HCT116 (cell line): Measurements from ENCODE around the gene ROMO1. TPM values are rescaled to one million over a fixed set of nuclear protein-coding genes. Genes with fewer than 3 reads are reported as not detected.

Experiments
- ATAC-seq: fragments of 200-7000 bp; cut with Tn5 transposase; 2 replicates; pipeline ENCODE4 v1.9.1; 2020; ENCODE audit warnings: mild to moderate bottlenecking, moderate library complexity
- BruUV-seq: library from RNA; stranded (reverse); fragments of 400-500 nt; replicated peaks from 2 replicates; lab custom pipeline; 2021; lab: Mats Ljungman, UMichigan
- CTCF ChIA-PET: fragments of 300-600 bp; sonication (Branson Sonifier 250); formaldehyde crosslinking; loops from one replicate; lab custom pipeline; 2021; ENCODE audit warnings: antibody characterized with exemption; lab: Charles Lee
- POLR2A ChIA-PET: fragments of 300-600, 350-600 bp; sonication (Branson Sonifier 250); formaldehyde crosslinking; loops from one replicate; lab custom pipeline; 2021; ENCODE audit warnings: antibody characterized with exemption; lab: Charles Lee
- RAD21 ChIA-PET, 2 experiments: fragments of 300-600 bp; sonication (Branson Sonifier 250); formaldehyde crosslinking; loops; one replicate each; lab custom pipeline; 2023; ENCODE audit warnings: low total read pairs in 2 of 2; ENCODE audit not compliant: uncharacterized antibody in 2 of 2, unreplicated experiment in 2 of 2, low non-redundant PET in 1 of 2; lab: Charles Lee
- DNase-seq: peaks from one replicate; pipeline ENCODE4 v3.0.0-alpha.2; 2010; ENCODE audit warnings: low read depth, low spot score
- H2AFZ ChIP-seq: fragments of 200-600 bp; shearing (Covaris generic), sonication (generic); 2 replicates; pipeline ENCODE4 v1.6.1; 2017; ENCODE audit warnings: low read depth, mixed run types, mixed read lengths, antibody characterized with exemption, low read length; ENCODE audit not compliant: poor library complexity, severe bottlenecking
- H3K27ac ChIP-seq: 2 replicates; pipeline ENCODE4 v1.5.1; 2012; ENCODE audit warnings: low read depth, low read length
- H3K27me3 ChIP-seq: fragments of 200-600 bp; sonication (generic); 2 replicates; pipeline ENCODE4 v1.6.1; 2016; ENCODE audit warnings: mixed run types, low read length, mixed read lengths; ENCODE audit not compliant: insufficient read depth
- H3K36me3 ChIP-seq, 2 experiments: fragments of 200-500 bp in 1 of 2; fragments of 200-600 bp in 1 of 2; sonication (Bioruptor generic) in 1 of 2; sonication (generic) in 1 of 2; 2 replicates each; pipeline versions ENCODE4 v1.5.1 to v1.6.1; 2014 to 2016; ENCODE audit warnings: low read length in 2 of 2, inconsistent platforms in 1 of 2, mixed read lengths in 1 of 2, mixed run types in 1 of 2; ENCODE audit not compliant: insufficient read depth in 2 of 2, control insufficient read depth in 1 of 2
- H3K4me1 ChIP-seq, 2 experiments: fragments of 200-600 bp in 1 of 2; sonication (generic) in 1 of 2; 2 replicates each; pipeline versions ENCODE4 v1.5.1 to v1.6.1; 2012 to 2017; ENCODE audit warnings: low read length in 2 of 2, inconsistent platforms in 1 of 2, mild to moderate bottlenecking in 1 of 2, mixed read lengths in 1 of 2, mixed run types in 1 of 2, moderate library complexity in 1 of 2; ENCODE audit not compliant: insufficient read depth in 2 of 2, control insufficient read depth in 1 of 2
- H3K4me2 ChIP-seq: fragments of 200-600 bp; sonication (generic); 2 replicates; pipeline ENCODE4 v1.6.1; 2017; ENCODE audit warnings: mixed run types, low read length, mixed read lengths
- H3K4me3 ChIP-seq, 2 experiments: fragments of 200-600 bp in 1 of 2; sonication (generic) in 1 of 2; replicated peaks in 1 of 2; 2 replicates each; pipeline ENCODE4 v1.5.1; 2011 to 2016; ENCODE audit warnings: low read length in 2 of 2, control low read depth in 1 of 2, low read depth in 1 of 2, mild to moderate bottlenecking in 1 of 2, mixed read lengths in 1 of 2, mixed run types in 1 of 2
- H3K79me2 ChIP-seq: fragments of 200-600 bp; sonication (generic); 2 replicates; pipeline ENCODE4 v1.6.1; 2017; ENCODE audit warnings: mild to moderate bottlenecking, mixed run types, low read length, moderate library complexity, mixed read lengths; ENCODE audit not compliant: insufficient read depth
- H3K9ac ChIP-seq: fragments of 200-600 bp; sonication (generic); 2 replicates; pipeline ENCODE4 v1.6.1; 2016; ENCODE audit warnings: low read length, mixed read lengths
- H3K9me2 ChIP-seq: fragments of 200-600 bp; sonication (generic), shearing (Covaris generic); 2 replicates; pipeline ENCODE4 v1.6.1; 2017; ENCODE audit warnings: mixed run types, mild to moderate bottlenecking, moderate library complexity; ENCODE audit not compliant: insufficient read depth
- H3K9me3 ChIP-seq, 2 experiments: fragments of 200-500 bp in 1 of 2; fragments of 200-600 bp in 1 of 2; sonication (Bioruptor generic) in 1 of 2; sonication (generic) in 1 of 2; 2 replicates each; pipeline ENCODE4 v1.6.1; 2014 to 2017; ENCODE audit warnings: low read length in 2 of 2, mixed read lengths in 2 of 2, inconsistent platforms in 1 of 2, low read depth in 1 of 2, mild to moderate bottlenecking in 1 of 2, mixed run types in 1 of 2, moderate library complexity in 1 of 2; ENCODE audit not compliant: control insufficient read depth in 1 of 2, insufficient read depth in 1 of 2
- H4K20me1 ChIP-seq: fragments of 200-600 bp; sonication (generic), shearing (Covaris generic); 2 replicates; pipeline ENCODE4 v1.6.1; 2017; ENCODE audit warnings: mixed run types, mild to moderate bottlenecking, moderate library complexity; ENCODE audit not compliant: insufficient read depth
- CBX3 ChIP-seq: IDR thresholded peaks from 2 replicates; pipeline ENCODE4 v1.6.1; 2012; ENCODE audit warnings: low read depth
- CEBPB ChIP-seq: IDR thresholded peaks from 2 replicates; pipeline ENCODE4 v1.6.1; 2012; ENCODE audit warnings: low read depth
- EGR1 ChIP-seq: IDR thresholded peaks from 2 replicates; pipeline ENCODE4 v1.6.1; 2012; ENCODE audit warnings: low read depth
- ELF1 ChIP-seq: IDR thresholded peaks from 2 replicates; pipeline ENCODE4 v1.6.1; 2012; ENCODE audit warnings: low read depth, borderline replicate concordance
- JUND ChIP-seq: IDR thresholded peaks from 2 replicates; pipeline ENCODE4 v1.6.1; 2012
- POLR2AphosphoS5 ChIP-seq: IDR thresholded peaks from 2 replicates; pipeline ENCODE4 v1.6.1; 2011; ENCODE audit warnings: mild to moderate bottlenecking, low read depth, low read length, moderate library complexity
- RAD21 ChIP-seq: IDR thresholded peaks from 2 replicates; pipeline ENCODE4 v1.6.1; 2012; ENCODE audit warnings: low read depth, mild to moderate bottlenecking
- REST ChIP-seq: IDR thresholded peaks from 2 replicates; pipeline ENCODE4 v1.6.1; 2012; ENCODE audit warnings: low read depth
- SIN3A ChIP-seq: IDR thresholded peaks from 2 replicates; pipeline ENCODE4 v1.6.1; 2012; ENCODE audit warnings: low read depth
- SP1 ChIP-seq: IDR thresholded peaks from 2 replicates; pipeline ENCODE4 v1.6.1; 2012; ENCODE audit warnings: low read depth
- TCF7L2 ChIP-seq: IDR thresholded peaks from 2 replicates; pipeline ENCODE4 v1.7.0; 2011; ENCODE audit warnings: borderline replicate concordance, inconsistent platforms; ENCODE audit not compliant: insufficient read depth, insufficient read length; ENCODE audit errors: extremely low read depth
- YY1 ChIP-seq: IDR thresholded peaks from 2 replicates; pipeline ENCODE4 v1.6.1; 2011; ENCODE audit warnings: low read length, low read depth, moderate library complexity, mild to moderate bottlenecking; ENCODE audit not compliant: insufficient replicate concordance; ENCODE audit errors: extremely low read depth
- intact Hi-C: fragments of 100-400 bp; cut with micrococcal nuclease; formaldehyde crosslinking; loops from 2 replicates; pipeline ENCODE4 v1.10.0; 2022
- total RNA-seq: library from RNA; stranded (reverse); gene quantifications from one replicate; pipeline ENCODE4 v1.2.1, GENCODE V29; 2021; ENCODE audit not compliant: unreplicated experiment
- TF ChIP-seq, protein P1 (sequence below): IDR thresholded peaks from 2 replicates; pipeline ENCODE4 v1.6.1; 2011; ENCODE audit warnings: mild to moderate bottlenecking, low read length, moderate library complexity; ENCODE audit not compliant: insufficient replicate concordance; ENCODE audit errors: extremely low read depth

The ROMO1 gene
- total RNA-seq, 1 experiment from 2014 or later, result 167 TPM

GRCh38 chr20:35730583-35731468, 31.6 kb downstream of the ROMO1 start:
- Histone ChIP-seq H3K27me3 (no peaks in the 10 kb centered on the region), H3K36me3 (peaks cover 91 to 94% of the 10 kb centered on the region in 2 experiments), H3K9ac (no peak overlapping the region), H4K20me1 (peaks cover 67% of the 10 kb centered on the region), H3K27ac (no peak overlapping the region), H3K4me2 (no peak overlapping the region), H3K79me2 (peaks cover 100% of the 10 kb centered on the region), H2AFZ (no peak overlapping the region), H3K4me3 (no peak overlapping the region), H3K4me1 (no peaks in the 10 kb centered on the region), H3K9me3 (no peaks in the 10 kb centered on the region), H3K9me2 (no peaks in the 10 kb centered on the region)
- intact Hi-C loops, result no loop called here
- BruUV-seq, result no TSS peak
- TF ChIP-seq CBX3 (no peak), CEBPB (no peak), YY1 (no peak), POLR2AphosphoS5 (no peak)
- ChIA-PET RAD21 (no interaction called here), POLR2A (interaction anchor here (1.0 to 1.8 kb wide), 4 partner anchors 9 to 12 kb away, joined by 3 to 13 read pairs (median 4); partner anchors contain the start of gene RBM39), CTCF (no interaction called here)
- DNase-seq (no peak), ATAC-seq (no peak)

DNA sequence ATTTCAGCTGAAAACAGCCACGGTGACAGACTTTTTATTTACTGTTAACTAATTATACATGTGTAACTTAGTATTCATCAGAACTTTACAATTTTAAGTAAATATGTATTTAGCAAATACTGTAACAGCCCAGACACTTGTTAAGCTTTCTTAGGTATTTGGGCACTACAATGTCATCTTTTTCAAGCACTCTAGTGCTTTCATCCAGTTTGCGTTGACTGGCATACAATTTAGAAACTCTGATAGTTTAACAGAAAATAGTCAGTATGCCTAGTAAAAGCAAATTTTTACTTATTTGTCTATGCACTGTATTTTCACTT, 32.2 kb downstream of the ROMO1 start:
- Histone ChIP-seq H4K20me1 (peaks cover 71% of the 10 kb centered on the region), H3K4me1 (no peaks in the 10 kb centered on the region), H3K9me2 (no peaks in the 10 kb centered on the region), H3K36me3 (peaks cover 93 to 94% of the 10 kb centered on the region in 2 experiments), H3K27ac (no peak overlapping the region), H3K9me3 (no peaks in the 10 kb centered on the region), H3K27me3 (no peaks in the 10 kb centered on the region), H3K4me2 (no peak overlapping the region), H3K4me3 (no peak overlapping the region), H2AFZ (no peak overlapping the region), H3K9ac (no peak overlapping the region), H3K79me2 (peaks cover 100% of the 10 kb centered on the region)
- no TSS peak for BruUV-seq
- RAD21 ChIA-PET, result no interaction called here
- POLR2A ChIA-PET, result interaction anchor here (1.8 kb wide), 1 partner anchor 11 kb away, joined by 13 read pairs; the partner anchor contains the start of gene RBM39
- CTCF ChIA-PET, result no interaction called here
- intact Hi-C loops, result no loop called here
- no peak for DNase-seq
- ATAC-seq, result no peak
- no peak for TF ChIP-seq REST
- no peak for TF ChIP-seq EGR1
- no peak for TF ChIP-seq RAD21
- TF ChIP-seq JUND, result no peak
- no peak for TF ChIP-seq YY1
- no peak for TF ChIP-seq POLR2AphosphoS5
- no peak for TF ChIP-seq ELF1
- TF ChIP-seq, protein P1, sequence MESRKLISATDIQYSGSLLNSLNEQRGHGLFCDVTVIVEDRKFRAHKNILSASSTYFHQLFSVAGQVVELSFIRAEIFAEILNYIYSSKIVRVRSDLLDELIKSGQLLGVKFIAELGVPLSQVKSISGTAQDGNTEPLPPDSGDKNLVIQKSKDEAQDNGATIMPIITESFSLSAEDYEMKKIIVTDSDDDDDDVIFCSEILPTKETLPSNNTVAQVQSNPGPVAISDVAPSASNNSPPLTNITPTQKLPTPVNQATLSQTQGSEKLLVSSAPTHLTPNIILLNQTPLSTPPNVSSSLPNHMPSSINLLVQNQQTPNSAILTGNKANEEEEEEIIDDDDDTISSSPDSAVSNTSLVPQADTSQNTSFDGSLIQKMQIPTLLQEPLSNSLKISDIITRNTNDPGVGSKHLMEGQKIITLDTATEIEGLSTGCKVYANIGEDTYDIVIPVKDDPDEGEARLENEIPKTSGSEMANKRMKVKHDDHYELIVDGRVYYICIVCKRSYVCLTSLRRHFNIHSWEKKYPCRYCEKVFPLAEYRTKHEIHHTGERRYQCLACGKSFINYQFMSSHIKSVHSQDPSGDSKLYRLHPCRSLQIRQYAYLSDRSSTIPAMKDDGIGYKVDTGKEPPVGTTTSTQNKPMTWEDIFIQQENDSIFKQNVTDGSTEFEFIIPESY, result no peak
- no peak for TF ChIP-seq TCF7L2
- no peak for TF ChIP-seq SP1
- no peak for TF ChIP-seq CEBPB
- TF ChIP-seq SIN3A, result no peak
